Endothelial cell of umbilical vein (primary cell): ENCODE data around the gene HSP90B1. TPM values are rescaled to one million over a fixed set of nuclear protein-coding genes. Genes with fewer than 3 reads are reported as not detected.

ENCODE experiments used
- BruUV-seq: library from RNA; stranded (reverse); fragments of 400-500 nt; replicated peaks from 2 replicates; lab custom pipeline; 2021; lab: Mats Ljungman, UMichigan
- CTCF ChIA-PET: fragments of 300-600, 350-600 bp; sonication (Branson Sonifier 250); formaldehyde crosslinking; loops from one replicate; lab custom pipeline; 2021; ENCODE audit warnings: antibody characterized with exemption, inconsistent platforms; lab: Charles Lee
- POLR2A ChIA-PET: fragments of 300-600, 350-600 bp; sonication (Branson Sonifier 250); formaldehyde crosslinking; loops from one replicate; lab custom pipeline; 2021; ENCODE audit warnings: antibody characterized with exemption, inconsistent platforms; lab: Charles Lee
- DNase-seq: peaks from one replicate; pipeline ENCODE4 v3.0.0-alpha.2; 2011; ENCODE audit warnings: low read depth, low spot score
- FAIRE-seq: peaks from 2 replicates; lab custom pipeline; 2011; peaks lifted over from hg19 to GRCh38; lab: Jason Lieb, UNC
- H2AFZ ChIP-seq: 2 replicates; pipeline ENCODE4 v1.6.0; 2012; ENCODE audit warnings: low read depth, low read length, control low read depth, inconsistent platforms
- H3K27ac ChIP-seq: 2 replicates; pipeline ENCODE4 v1.5.1; 2011; ENCODE audit warnings: low read depth, mild to moderate bottlenecking, control low read depth, low read length, moderate library complexity; ENCODE audit not compliant: insufficient read depth
- H3K27me3 ChIP-seq, 2 experiments: 2 replicates each; pipeline versions ENCODE4 v1.6.0 to v1.6.1; 2011; ENCODE audit warnings: low read length in 2 of 2, mixed read lengths in 1 of 2; ENCODE audit not compliant: control insufficient read depth in 2 of 2, insufficient read depth in 2 of 2
- H3K36me3 ChIP-seq, 2 experiments: 2 replicates in 1 of 2; 3 replicates in 1 of 2; pipeline ENCODE4 v1.5.1; 2011; ENCODE audit warnings: low read length in 2 of 2, mild to moderate bottlenecking in 1 of 2, moderate library complexity in 1 of 2; ENCODE audit not compliant: control insufficient read depth in 2 of 2, insufficient read depth in 2 of 2; ENCODE audit errors: extremely low read depth in 1 of 2
- H3K4me1 ChIP-seq: 3 replicates; pipeline ENCODE4 v1.5.1; 2011; ENCODE audit warnings: mild to moderate bottlenecking, low read length; ENCODE audit not compliant: control insufficient read depth, insufficient read depth; ENCODE audit errors: extremely low read depth
- H3K4me2 ChIP-seq: 2 replicates; pipeline ENCODE4 v1.6.1; 2011; ENCODE audit warnings: low read length, control low read depth, mixed read lengths; ENCODE audit not compliant: insufficient read depth
- H3K4me3 ChIP-seq, 3 experiments: fragments of 200-600 bp in 1 of 3; sonication (generic), shearing (Covaris generic) in 1 of 3; replicated peaks in 1 of 3; 2 replicates each; pipeline ENCODE4 v1.5.1; 2011 to 2016; ENCODE audit warnings: control low read depth in 3 of 3, low read length in 3 of 3, mild to moderate bottlenecking in 2 of 3, inconsistent platforms in 1 of 3, low read depth in 1 of 3, moderate library complexity in 1 of 3; ENCODE audit not compliant: insufficient read depth in 1 of 3
- H3K79me2 ChIP-seq: 2 replicates; pipeline ENCODE4 v1.6.0; 2012; ENCODE audit warnings: low read length, inconsistent platforms; ENCODE audit not compliant: control insufficient read depth, insufficient read depth
- H3K9ac ChIP-seq: replicated peaks from 2 replicates; pipeline ENCODE3; 2011; ENCODE audit warnings: low read length, control low read depth; ENCODE audit not compliant: insufficient read depth; ENCODE audit errors: extremely low read depth
- H3K9me1 ChIP-seq: replicated peaks from 3 replicates; pipeline ENCODE4 v1.6.0; 2011; ENCODE audit warnings: mild to moderate bottlenecking, low read length; ENCODE audit not compliant: control insufficient read depth, insufficient read depth; ENCODE audit errors: extremely low read depth
- H3K9me3 ChIP-seq: replicated peaks from 2 replicates; pipeline ENCODE4 v1.5.1; 2012; ENCODE audit warnings: low read length, inconsistent platforms; ENCODE audit not compliant: control insufficient read depth, insufficient read depth
- H4K20me1 ChIP-seq: replicated peaks from 2 replicates; pipeline ENCODE3; 2011; ENCODE audit warnings: mild to moderate bottlenecking, low read length; ENCODE audit not compliant: control insufficient read depth, insufficient read depth; ENCODE audit errors: extremely low read depth
- EZH2 ChIP-seq: IDR thresholded peaks from 2 replicates; pipeline ENCODE4 v1.6.1; 2012; ENCODE audit warnings: borderline replicate concordance, low read depth, mild to moderate bottlenecking, moderate library complexity, low read length, inconsistent platforms; ENCODE audit not compliant: severe bottlenecking
- FOS ChIP-seq: IDR thresholded peaks from 2 replicates; pipeline ENCODE4 v1.6.1; 2011; ENCODE audit warnings: mild to moderate bottlenecking, low read length, moderate library complexity, borderline replicate concordance; ENCODE audit not compliant: insufficient read depth
- JUN ChIP-seq: IDR thresholded peaks from 2 replicates; pipeline ENCODE4 v1.6.1; 2011; ENCODE audit warnings: borderline replicate concordance, low read depth; ENCODE audit not compliant: insufficient read length, insufficient read depth
- MYC ChIP-seq: IDR thresholded peaks from one replicate; pipeline ENCODE4 v1.6.1; 2011; ENCODE audit warnings: mild to moderate bottlenecking, low read depth, low read length
- POLR2A ChIP-seq: IDR thresholded peaks from 2 replicates; pipeline ENCODE4 v1.6.1; 2012; ENCODE audit warnings: low read depth, mild to moderate bottlenecking, control low read depth, low read length
- dilution Hi-C: fragments of 300-500 bp; cut with MboI; formaldehyde crosslinking; loops from one replicate; pipeline ENCODE4 v1.15.0; 2019; ENCODE audit warnings: low sequenced_read_pairs; ENCODE audit not compliant: extremely low pct_ligation_motif_present
- intact Hi-C: fragments of 100-400 bp; cut with micrococcal nuclease; formaldehyde crosslinking; loops from one replicate; pipeline ENCODE4 v1.10.0; 2022
- polyA plus RNA-seq, 4 experiments: library from polyadenylated mRNA; depleted of rRNA in 3 of 4; stranded (reverse) in 3 of 4; unstranded in 1 of 4; fragments of >200 nt; gene quantifications; 2 replicates each; pipeline versions ENCODE4 v1.2.1 to v1.2.3, GENCODE V29; 2011 to 2012; ENCODE audit warnings: missing spikeins in 1 of 4
- total RNA-seq: library from RNA; stranded (reverse); gene quantifications from 2 replicates; pipeline ENCODE4 v1.2.3, GENCODE V29; 2021
- TF ChIP-seq, protein P1 (sequence below), 2 donors: IDR thresholded peaks; 1 replicate in 1 of 2; 2 replicates in 1 of 2; pipeline ENCODE4 v1.5.1; 2011; ENCODE audit warnings: low read length in 2 of 2, mild to moderate bottlenecking in 2 of 2, moderate library complexity in 2 of 2, control low read depth in 1 of 2, inconsistent platforms in 1 of 2, low read depth in 1 of 2; ENCODE audit not compliant: insufficient read depth in 1 of 2; ENCODE audit errors: extremely low read depth in 1 of 2
- TF ChIP-seq, protein P2 (sequence below): IDR thresholded peaks from 2 replicates; pipeline ENCODE4 v1.6.1; 2011; ENCODE audit not compliant: insufficient read depth, insufficient read length

HSP90B1 gene
- total and polyA plus RNA-seq, 2 donors (not counting 3 experiments of a cell fraction or from before 2014, with no cell fraction given): 310 to 1,310 TPM

DNA sequence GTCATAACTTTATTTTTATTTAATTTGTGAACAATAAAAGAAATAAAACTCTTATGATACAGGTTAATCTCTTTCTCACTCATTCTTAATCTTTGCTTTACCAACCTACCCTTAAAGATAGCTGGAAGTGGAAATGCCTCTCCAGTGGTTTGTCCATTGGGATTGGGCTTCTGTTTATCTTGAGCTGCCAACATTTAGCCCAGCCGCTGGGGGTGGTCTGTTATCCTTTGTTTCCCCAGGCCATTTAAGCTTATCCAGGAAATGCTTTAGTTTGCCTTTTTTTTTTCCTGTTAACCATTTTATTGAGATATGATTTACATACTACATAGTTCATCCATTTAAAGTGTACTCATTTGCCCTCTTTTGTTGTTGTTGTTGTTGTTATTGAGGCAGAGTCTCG, 43.7 kb downstream of the HSP90B1 start:
- CTCF ChIA-PET: no interaction called here

DNA sequence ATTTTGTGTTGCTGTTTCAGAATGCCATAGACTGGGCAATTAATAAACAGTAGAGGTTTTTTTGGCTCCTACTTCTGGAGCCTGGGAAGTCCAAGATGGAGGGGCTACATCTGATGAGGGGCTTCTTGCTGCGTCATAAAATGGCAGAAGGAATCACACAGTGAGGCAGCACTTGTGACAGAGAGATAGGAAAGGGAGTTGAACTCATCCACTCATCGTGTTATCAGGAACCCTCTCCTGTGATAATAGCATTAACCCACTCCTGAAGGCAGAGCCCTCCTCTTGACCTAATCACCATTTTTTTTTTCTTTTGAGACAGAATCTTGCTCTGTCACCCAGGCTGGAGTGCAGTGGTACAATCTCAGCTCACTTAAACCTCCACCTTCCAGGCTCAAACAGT, 45.2 kb downstream of the HSP90B1 start:
- no peak for FAIRE-seq

More for the DNA sequence above, 43.7 kb downstream of the HSP90B1 start:
- TF ChIP-seq EZH2: no peak
- TF ChIP-seq FOS: no peak
- TF ChIP-seq MYC: no peak
- no peak for TF ChIP-seq JUN
- no peak for DNase-seq
- H3K9me3 ChIP-seq: no peaks in the 10 kb centered on the region
- BruUV-seq: no TSS peak
- no peak overlapping the region for H2AFZ ChIP-seq
- H3K9me1 ChIP-seq: no peaks in the 10 kb centered on the region
- FAIRE-seq: no peak
- dilution Hi-C loops (no loop called here), intact Hi-C loops (no loop called here)
- H3K27ac ChIP-seq: no peak overlapping the region
- H3K79me2 ChIP-seq: peaks cover 86% of the 10 kb centered on the region
- peaks cover 2% of the 10 kb centered on the region for H4K20me1 ChIP-seq
- peaks cover 6 to 8% of the 10 kb centered on the region in 2 experiments for H3K36me3 ChIP-seq
- POLR2A ChIA-PET: no interaction called here
- no peak overlapping the region for H3K4me3 ChIP-seq
- H3K9ac ChIP-seq: no peak overlapping the region
- H3K27me3 ChIP-seq: no peaks in the 10 kb centered on the region
- H3K4me2 ChIP-seq: no peak overlapping the region
- H3K4me1 ChIP-seq: no peaks in the 10 kb centered on the region

More for the DNA sequence above, 45.2 kb downstream of the HSP90B1 start:
- ChIA-PET CTCF (no interaction called here), POLR2A (no interaction called here)
- TF ChIP-seq, protein P1, sequence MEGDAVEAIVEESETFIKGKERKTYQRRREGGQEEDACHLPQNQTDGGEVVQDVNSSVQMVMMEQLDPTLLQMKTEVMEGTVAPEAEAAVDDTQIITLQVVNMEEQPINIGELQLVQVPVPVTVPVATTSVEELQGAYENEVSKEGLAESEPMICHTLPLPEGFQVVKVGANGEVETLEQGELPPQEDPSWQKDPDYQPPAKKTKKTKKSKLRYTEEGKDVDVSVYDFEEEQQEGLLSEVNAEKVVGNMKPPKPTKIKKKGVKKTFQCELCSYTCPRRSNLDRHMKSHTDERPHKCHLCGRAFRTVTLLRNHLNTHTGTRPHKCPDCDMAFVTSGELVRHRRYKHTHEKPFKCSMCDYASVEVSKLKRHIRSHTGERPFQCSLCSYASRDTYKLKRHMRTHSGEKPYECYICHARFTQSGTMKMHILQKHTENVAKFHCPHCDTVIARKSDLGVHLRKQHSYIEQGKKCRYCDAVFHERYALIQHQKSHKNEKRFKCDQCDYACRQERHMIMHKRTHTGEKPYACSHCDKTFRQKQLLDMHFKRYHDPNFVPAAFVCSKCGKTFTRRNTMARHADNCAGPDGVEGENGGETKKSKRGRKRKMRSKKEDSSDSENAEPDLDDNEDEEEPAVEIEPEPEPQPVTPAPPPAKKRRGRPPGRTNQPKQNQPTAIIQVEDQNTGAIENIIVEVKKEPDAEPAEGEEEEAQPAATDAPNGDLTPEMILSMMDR (IDR thresholded peaks at IDR 0.05; ENCODE audit: extremely low read depth in 1 of 2, insufficient read depth in 1 of 2, low read depth in 1 of 2, low read length in 2 of 2): no peak
- TF ChIP-seq FOS (no peak), EZH2 (no peak), POLR2A (no peak), MYC (no peak), JUN (no peak)
- TF ChIP-seq, protein P2, sequence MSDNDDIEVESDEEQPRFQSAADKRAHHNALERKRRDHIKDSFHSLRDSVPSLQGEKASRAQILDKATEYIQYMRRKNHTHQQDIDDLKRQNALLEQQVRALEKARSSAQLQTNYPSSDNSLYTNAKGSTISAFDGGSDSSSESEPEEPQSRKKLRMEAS: no peak
- H3K27ac ChIP-seq: no peak overlapping the region
- peaks cover 9 to 12% of the 10 kb centered on the region in 2 experiments for H3K36me3 ChIP-seq
- no peak overlapping the region for H3K4me2 ChIP-seq
- no peak overlapping the region for H3K4me3 ChIP-seq
- H3K9ac ChIP-seq: no peak overlapping the region
- peaks cover 2% of the 10 kb centered on the region for H4K20me1 ChIP-seq
- H3K9me3 ChIP-seq: no peaks in the 10 kb centered on the region
- no peaks in the 10 kb centered on the region for H3K27me3 ChIP-seq
- H2AFZ ChIP-seq: no peak overlapping the region
- BruUV-seq: no TSS peak
- intact Hi-C loops (no loop called here), dilution Hi-C loops (no loop called here)
- H3K4me1 ChIP-seq: no peaks in the 10 kb centered on the region
- H3K9me1 ChIP-seq: no peaks in the 10 kb centered on the region
- H3K79me2 ChIP-seq: peaks cover 73% of the 10 kb centered on the region
- no peak for DNase-seq
